NCI-H774 (cell line): Measurements from ENCODE around the gene ATP9B.
"Not testable (repeated sequence)": the region's sequence is repeated elsewhere in the genome, so short reads cannot be mapped to it uniquely, and the experiment has no call there.

Experiments
- DNase-seq: peaks from one replicate; lab custom pipeline; 2025; lab: John Stamatoyannopoulos, UW

Gene ATP9B

GRCh38 chr18:79071503-79072210 is 2.5 kb downstream of the ATP9B start:
- DNase-seq: no peak

- DNase-seq: not testable (repeated sequence)
These were observed 3.5 kb downstream of the ATP9B start for GRCh38 chr18:79072655-79073054.

- no peak for DNase-seq
These were observed 8.0 kb downstream of the ATP9B start for GRCh38 chr18:79077181-79077580.

- DNase-seq: not testable (repeated sequence)
These were observed 9.6 kb downstream of the ATP9B start for GRCh38 chr18:79078791-79079190.

- DNase-seq: no peak
These were observed 23.7 kb downstream of the ATP9B start for GRCh38 chr18:79092874-79093273.

GRCh38 chr18:79093986-79094385 is 24.8 kb downstream of the ATP9B start:
- no peak for DNase-seq

GRCh38 chr18:79095216-79095615 is 26.0 kb downstream of the ATP9B start:
- DNase-seq: no peak

- DNase-seq: no peak
These were observed 31.8 kb downstream of the ATP9B start for GRCh38 chr18:79100944-79101343.

- no peak for DNase-seq
These were observed 33.7 kb downstream of the ATP9B start for GRCh38 chr18:79102886-79103285.

- DNase-seq: no peak
These were observed 34.9 kb downstream of the ATP9B start for GRCh38 chr18:79104137-79104536.

GRCh38 chr18:79105455-79105854 is 36.3 kb downstream of the ATP9B start:
- no peak for DNase-seq

GRCh38 chr18:79106084-79106483 is 36.9 kb downstream of the ATP9B start:
- DNase-seq: no peak

GRCh38 chr18:79107886-79108285 is 38.7 kb downstream of the ATP9B start:
- no peak for DNase-seq

GRCh38 chr18:79108549-79109215 is 39.5 kb downstream of the ATP9B start:
- no peak for DNase-seq

- DNase-seq: no peak
These were observed 42.3 kb downstream of the ATP9B start for GRCh38 chr18:79111483-79111882.

- no peak for DNase-seq
These were observed 48.2 kb downstream of the ATP9B start for GRCh38 chr18:79117385-79117784.

GRCh38 chr18:79117788-79118187 is 48.6 kb downstream of the ATP9B start:
- DNase-seq: no peak

- DNase-seq: no peak
These were observed 49.6 kb downstream of the ATP9B start for GRCh38 chr18:79118797-79119196.

- no peak for DNase-seq
These were observed 52.7 kb downstream of the ATP9B start for GRCh38 chr18:79121746-79122474.

GRCh38 chr18:79123948-79124347 is 54.8 kb downstream of the ATP9B start:
- DNase-seq: no peak

- DNase-seq: no peak
These were observed 59.9 kb downstream of the ATP9B start for GRCh38 chr18:79129120-79129519.

- DNase-seq: no peak
These were observed 64.5 kb downstream of the ATP9B start for GRCh38 chr18:79133724-79134123.

GRCh38 chr18:79135924-79136323 is 66.7 kb downstream of the ATP9B start:
- DNase-seq: no peak
